ENCODE measurements around the gene RAVER1. TPM values are rescaled to one million over a fixed set of nuclear protein-coding genes. Genes with fewer than 3 reads are reported as not detected.

RAVER1 gene
- total and polyA plus RNA-seq, 2 of the 13 experiments (the other 11 are each of a cell fraction or from before 2014, with no cell fraction given), result 3.6 to 7.9 TPM

DNA sequence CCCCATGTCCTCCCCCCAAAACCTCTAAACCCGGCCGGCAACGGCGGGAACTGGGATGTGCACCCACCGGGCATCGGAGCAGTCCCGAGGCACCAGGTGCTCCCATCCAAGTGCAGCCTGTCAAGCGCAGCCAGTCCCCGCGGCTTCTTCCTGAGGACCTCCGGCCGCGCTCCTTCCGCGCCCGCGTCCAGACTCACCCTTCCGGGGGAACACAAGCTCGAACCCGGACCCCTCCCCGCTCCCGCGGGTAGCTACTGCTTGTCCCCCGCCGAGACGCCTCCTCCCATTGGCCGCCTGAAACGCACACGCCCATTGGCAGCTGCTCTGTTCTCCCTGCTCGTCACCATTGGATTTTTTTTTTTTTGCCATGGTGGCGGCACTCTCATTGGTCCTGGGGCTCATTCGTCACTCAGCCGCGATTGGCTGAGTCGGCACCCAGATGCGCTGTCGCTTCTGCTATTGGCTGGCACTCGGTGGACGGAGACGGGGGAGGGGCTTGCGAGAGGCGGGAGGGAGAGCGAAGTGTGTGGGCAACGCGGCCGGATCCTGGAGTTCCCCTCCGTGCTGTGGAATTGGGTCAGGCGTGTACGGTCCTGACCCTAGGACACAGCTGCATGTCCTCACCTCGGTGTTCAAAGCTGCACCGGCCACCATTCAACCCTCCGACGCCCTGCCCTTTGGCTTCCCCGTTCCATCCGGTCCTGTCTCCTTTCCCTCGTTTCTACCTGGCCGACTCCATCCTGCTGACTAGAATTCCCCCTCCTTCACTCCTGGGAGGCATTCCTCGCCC lies 47.2 kb upstream of the RAVER1 start, which contains the start of gene TYK2 (continued):
- TF ChIP-seq, protein P1, sequence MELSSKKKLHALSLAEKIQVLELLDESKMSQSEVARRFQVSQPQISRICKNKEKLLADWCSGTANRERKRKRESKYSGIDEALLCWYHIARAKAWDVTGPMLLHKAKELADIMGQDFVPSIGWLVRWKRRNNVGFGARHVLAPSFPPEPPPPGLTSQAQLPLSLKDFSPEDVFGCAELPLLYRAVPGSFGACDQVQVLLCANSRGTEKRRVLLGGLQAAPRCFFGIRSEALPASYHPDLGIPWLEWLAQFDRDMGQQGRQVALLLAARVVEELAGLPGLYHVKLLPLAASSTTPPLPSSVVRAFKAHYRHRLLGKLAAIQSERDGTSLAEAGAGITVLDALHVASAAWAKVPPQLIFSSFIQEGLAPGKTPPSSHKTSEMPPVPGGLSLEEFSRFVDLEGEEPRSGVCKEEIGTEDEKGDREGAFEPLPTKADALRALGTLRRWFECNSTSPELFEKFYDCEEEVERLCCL (CRISPR knock-in tag; IDR thresholded peaks at IDR 0.05; ENCODE audit: borderline replicate concordance), result no peak
- TF ChIP-seq, protein P2, sequence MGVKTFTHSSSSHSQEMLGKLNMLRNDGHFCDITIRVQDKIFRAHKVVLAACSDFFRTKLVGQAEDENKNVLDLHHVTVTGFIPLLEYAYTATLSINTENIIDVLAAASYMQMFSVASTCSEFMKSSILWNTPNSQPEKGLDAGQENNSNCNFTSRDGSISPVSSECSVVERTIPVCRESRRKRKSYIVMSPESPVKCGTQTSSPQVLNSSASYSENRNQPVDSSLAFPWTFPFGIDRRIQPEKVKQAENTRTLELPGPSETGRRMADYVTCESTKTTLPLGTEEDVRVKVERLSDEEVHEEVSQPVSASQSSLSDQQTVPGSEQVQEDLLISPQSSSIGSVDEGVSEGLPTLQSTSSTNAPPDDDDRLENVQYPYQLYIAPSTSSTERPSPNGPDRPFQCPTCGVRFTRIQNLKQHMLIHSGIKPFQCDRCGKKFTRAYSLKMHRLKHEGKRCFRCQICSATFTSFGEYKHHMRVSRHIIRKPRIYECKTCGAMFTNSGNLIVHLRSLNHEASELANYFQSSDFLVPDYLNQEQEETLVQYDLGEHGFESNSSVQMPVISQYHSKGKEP (CRISPR knock-in tag; IDR thresholded peaks at IDR 0.05), result 0 out of 2 replicates have a peak, but pooled peaks have one; percentile 46
- TF ChIP-seq ZNF24 (IDR thresholded peaks at IDR 0.05), result no peak
- TF ChIP-seq KLF11 (CRISPR knock-in tag; IDR thresholded peaks at IDR 0.05), result no peak
- TF ChIP-seq NONO (IDR thresholded peaks at IDR 0.05), result no peak
- peak; percentile 81 for TF ChIP-seq NONO (CRISPR knock-in tag; conservative IDR thresholded peaks at IDR 0.05)
- peak; percentile 69; the same call in 1 of the 2 replicates for TF ChIP-seq ZNF224 (CRISPR knock-in tag; IDR thresholded peaks at IDR 0.05)
- TF ChIP-seq NFIB (CRISPR knock-in tag; IDR thresholded peaks at IDR 0.05; ENCODE audit: borderline replicate concordance), result no peak
- TF ChIP-seq, protein P3, sequence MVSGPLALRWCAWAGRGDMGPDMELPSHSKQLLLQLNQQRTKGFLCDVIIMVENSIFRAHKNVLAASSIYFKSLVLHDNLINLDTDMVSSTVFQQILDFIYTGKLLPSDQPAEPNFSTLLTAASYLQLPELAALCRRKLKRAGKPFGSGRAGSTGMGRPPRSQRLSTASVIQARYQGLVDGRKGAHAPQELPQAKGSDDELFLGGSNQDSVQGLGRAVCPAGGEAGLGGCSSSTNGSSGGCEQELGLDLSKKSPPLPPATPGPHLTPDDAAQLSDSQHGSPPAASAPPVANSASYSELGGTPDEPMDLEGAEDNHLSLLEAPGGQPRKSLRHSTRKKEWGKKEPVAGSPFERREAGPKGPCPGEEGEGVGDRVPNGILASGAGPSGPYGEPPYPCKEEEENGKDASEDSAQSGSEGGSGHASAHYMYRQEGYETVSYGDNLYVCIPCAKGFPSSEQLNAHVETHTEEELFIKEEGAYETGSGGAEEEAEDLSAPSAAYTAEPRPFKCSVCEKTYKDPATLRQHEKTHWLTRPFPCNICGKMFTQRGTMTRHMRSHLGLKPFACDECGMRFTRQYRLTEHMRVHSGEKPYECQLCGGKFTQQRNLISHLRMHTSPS (CRISPR knock-in tag; IDR thresholded peaks at IDR 0.05; ENCODE audit: low read depth), result no peak; the same call in 1 of the 2 replicates
- peak; percentile 74 for TF ChIP-seq MED1 (CRISPR knock-in tag; IDR thresholded peaks at IDR 0.05)
- TF ChIP-seq JDP2 (CRISPR knock-in tag; IDR thresholded peaks at IDR 0.05; ENCODE audit: borderline replicate concordance), result no peak; the same call in 1 of the 2 replicates
- peak; percentile 59 for TF ChIP-seq ZNF878 (CRISPR knock-in tag; IDR thresholded peaks at IDR 0.05)
- no peak; the same call in 1 of the 2 replicates for TF ChIP-seq MED13 (CRISPR knock-in tag; IDR thresholded peaks at IDR 0.05)
- peak in 1 of 2 experiments; percentile 6; a peak in 1 of 4 replicates for TF ChIP-seq EP300 (IDR thresholded peaks at IDR 0.05; ENCODE audit: low read depth in 2 of 2, low read length in 2 of 2)
- TF ChIP-seq EP300 (CRISPR knock-in tag; IDR thresholded peaks at IDR 0.05; ENCODE audit: borderline replicate concordance), result peak; percentile 18; the same call in 1 of the 2 replicates
- TF ChIP-seq PCBP2 (optimal IDR thresholded peaks at IDR 0.05; ENCODE audit: low read depth, low read length, poor library complexity, severe bottlenecking), result no peak
- 0 out of 2 replicates have a peak, but pooled peaks have one; percentile 50 for TF ChIP-seq ZBTB38 (CRISPR knock-in tag; IDR thresholded peaks at IDR 0.05)
- TF ChIP-seq, protein P4, sequence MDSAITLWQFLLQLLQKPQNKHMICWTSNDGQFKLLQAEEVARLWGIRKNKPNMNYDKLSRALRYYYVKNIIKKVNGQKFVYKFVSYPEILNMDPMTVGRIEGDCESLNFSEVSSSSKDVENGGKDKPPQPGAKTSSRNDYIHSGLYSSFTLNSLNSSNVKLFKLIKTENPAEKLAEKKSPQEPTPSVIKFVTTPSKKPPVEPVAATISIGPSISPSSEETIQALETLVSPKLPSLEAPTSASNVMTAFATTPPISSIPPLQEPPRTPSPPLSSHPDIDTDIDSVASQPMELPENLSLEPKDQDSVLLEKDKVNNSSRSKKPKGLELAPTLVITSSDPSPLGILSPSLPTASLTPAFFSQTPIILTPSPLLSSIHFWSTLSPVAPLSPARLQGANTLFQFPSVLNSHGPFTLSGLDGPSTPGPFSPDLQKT (CRISPR knock-in tag; IDR thresholded peaks at IDR 0.05; ENCODE audit: borderline replicate concordance), result no peak
- TF ChIP-seq ZNF251 (CRISPR knock-in tag; IDR thresholded peaks at IDR 0.05), result no peak
- no peak for TF ChIP-seq PAF1 (CRISPR knock-in tag; IDR thresholded peaks at IDR 0.05)
- no peak for TF ChIP-seq ZNF205 (CRISPR knock-in tag; IDR thresholded peaks at IDR 0.05)
- TF ChIP-seq NFATC3 (CRISPR knock-in tag; IDR thresholded peaks at IDR 0.05), result no peak
- no peak for TF ChIP-seq RBAK (CRISPR knock-in tag; IDR thresholded peaks at IDR 0.05)
- no peak for TF ChIP-seq ZNF672 (CRISPR knock-in tag; IDR thresholded peaks at IDR 0.05)
- TF ChIP-seq ZNF614 (CRISPR knock-in tag; IDR thresholded peaks at IDR 0.05; ENCODE audit: borderline replicate concordance), result no peak; the same call in 1 of the 2 replicates

Data from HepG2 (cell line).